Measurements from ENCODE around the gene SLC26A8.
A peak's percentile ranks its signal among the peaks of the same experiment; 100 is the strongest.

GRCh38 chr6:36028877-36029324, 4.5 kb upstream of the SLC26A8 start:
- TF ChIP-seq CTCF (IDR thresholded peaks at IDR 0.05) = peak in 1 of 6 experiments; percentile 4
- TF ChIP-seq POLR2A (IDR thresholded peaks at IDR 0.05) = peak in 1 of 4 donors; percentile 32
